Measurements from ENCODE around the gene FRK.

DNA sequence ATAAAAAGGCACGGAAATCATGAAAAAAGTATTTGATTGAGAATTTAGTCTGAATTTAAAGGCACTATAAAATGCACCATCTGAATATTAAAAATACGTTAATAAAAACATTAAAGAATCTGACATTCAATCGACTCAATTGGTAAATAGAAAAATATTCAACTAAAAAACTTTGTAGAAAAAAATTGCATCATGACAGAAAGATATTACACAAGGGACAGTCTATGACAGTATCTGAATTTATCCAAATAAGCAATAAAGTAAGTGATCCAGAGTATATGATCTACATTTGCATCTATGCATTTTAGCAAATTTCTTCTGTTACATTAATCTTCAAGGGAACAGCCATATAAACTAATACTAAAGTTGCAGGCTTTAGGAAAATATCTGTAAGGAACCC lies 9.4 kb downstream of the FRK start:
- TF ChIP-seq ZFP69B (tag by site-specific recombination; IDR thresholded peaks at IDR 0.05) (no peak), ZNF830 (tag by site-specific recombination; IDR thresholded peaks at IDR 0.05; ENCODE audit: low read depth) (no peak)

Data from HEK293 (cell line).